ENCODE results near the gene PLXNB1. TPM values are rescaled to one million over a fixed set of nuclear protein-coding genes. Genes with fewer than 3 reads are reported as not detected.

PLXNB1 gene
- total RNA-seq, 2 donors from 2014 or later = 175 to 216 TPM

- WGBS, 2 experiments (ENCODE audit: insufficient coverage in 1 of 2, insufficient read length in 1 of 2) = 93 to 96% methylated on average over 11 to 18 of the region's 18 CpGs
- no peaks in the 10 kb centered on the region for H3K27me3 Mint-ChIP-seq (ENCODE audit: insufficient read depth)
- H3K4me1 Mint-ChIP-seq = no peaks in the 10 kb centered on the region
- no peak for TF ChIP-seq CTCF (conservative IDR thresholded peaks at IDR 0.05)
- H3K36me3 ChIP-seq (ENCODE audit: control insufficient read depth, insufficient read depth, low read length) = peaks cover 71% of the 10 kb centered on the region
- no peak for DNase-seq
- H3K9me3 ChIP-seq (ENCODE audit: control insufficient read depth, low read length) = no peaks in the 10 kb centered on the region
- peaks cover 78% of the 10 kb centered on the region for H3K36me3 Mint-ChIP-seq (ENCODE audit: low read depth)
- H3K9me3 Mint-ChIP-seq = no peaks in the 10 kb centered on the region
- H3K9ac ChIP-seq (ENCODE audit: extremely low read depth, low read length, poor library complexity, severe bottlenecking) = no peak overlapping the region
- no peak overlapping the region for H3K4me3 ChIP-seq (ENCODE audit: low read length)
- H3K27ac ChIP-seq (ENCODE audit: low read depth, low read length) = no peak overlapping the region
- H3K27ac Mint-ChIP-seq = peak overlapping the region; percentile 61
- no peaks in the 10 kb centered on the region for H3K4me1 ChIP-seq (ENCODE audit: control insufficient read depth, insufficient read depth, low read length)
- no peaks in the 10 kb centered on the region for H3K27me3 ChIP-seq (ENCODE audit: control insufficient read depth, insufficient read depth, low read length, poor library complexity, severe bottlenecking)
- no peak overlapping the region for H3K4me3 Mint-ChIP-seq
Measured at GRCh38 chr3:48406443-48407431, 23.1 kb downstream of the PLXNB1 start.

- no peaks in the 10 kb centered on the region for H3K9me3 Mint-ChIP-seq
- H3K36me3 ChIP-seq (ENCODE audit: control insufficient read depth, insufficient read depth, low read length) = peaks cover 68% of the 10 kb centered on the region
- DNase-seq = no peak
- WGBS, 2 experiments (ENCODE audit: insufficient coverage in 1 of 2, insufficient read length in 1 of 2) = 100% methylated on average over 1 of the region's 1 CpG; no CpG with 5 or more reads in 1 of the 2 experiments
- H3K4me1 Mint-ChIP-seq = no peaks in the 10 kb centered on the region
- TF ChIP-seq CTCF (conservative IDR thresholded peaks at IDR 0.05) = no peak
- no peaks in the 10 kb centered on the region for H3K27me3 Mint-ChIP-seq (ENCODE audit: insufficient read depth)
- H3K27ac ChIP-seq (ENCODE audit: low read depth, low read length) = no peak overlapping the region
- no peak overlapping the region for H3K9ac ChIP-seq (ENCODE audit: extremely low read depth, low read length, poor library complexity, severe bottlenecking)
- no peaks in the 10 kb centered on the region for H3K27me3 ChIP-seq (ENCODE audit: control insufficient read depth, insufficient read depth, low read length, poor library complexity, severe bottlenecking)
- no peak overlapping the region for H3K27ac Mint-ChIP-seq
- H3K36me3 Mint-ChIP-seq (ENCODE audit: low read depth) = peaks cover 74% of the 10 kb centered on the region
- H3K4me1 ChIP-seq (ENCODE audit: control insufficient read depth, insufficient read depth, low read length) = no peaks in the 10 kb centered on the region
- no peak overlapping the region for H3K4me3 Mint-ChIP-seq
- H3K9me3 ChIP-seq (ENCODE audit: control insufficient read depth, low read length) = no peaks in the 10 kb centered on the region
- no peak overlapping the region for H3K4me3 ChIP-seq (ENCODE audit: low read length)
Measured at GRCh38 chr3:48405971-48406370, 23.9 kb downstream of the PLXNB1 start.

- Mint-ChIP-seq H3K36me3 (ENCODE audit: low read depth) (peaks cover 75% of the 10 kb centered on the region), H3K4me3 (no peak overlapping the region), H3K27me3 (ENCODE audit: insufficient read depth) (no peaks in the 10 kb centered on the region), H3K9me3 (no peaks in the 10 kb centered on the region), H3K27ac (no peak overlapping the region), H3K4me1 (no peaks in the 10 kb centered on the region)
- Histone ChIP-seq H3K27ac (ENCODE audit: low read depth, low read length) (no peak overlapping the region), H3K4me3 (ENCODE audit: low read length) (no peak overlapping the region), H3K27me3 (ENCODE audit: control insufficient read depth, insufficient read depth, low read length, poor library complexity, severe bottlenecking) (no peaks in the 10 kb centered on the region), H3K4me1 (ENCODE audit: control insufficient read depth, insufficient read depth, low read length) (no peaks in the 10 kb centered on the region), H3K36me3 (ENCODE audit: control insufficient read depth, insufficient read depth, low read length) (peaks cover 68% of the 10 kb centered on the region), H3K9ac (ENCODE audit: extremely low read depth, low read length, poor library complexity, severe bottlenecking) (no peak overlapping the region), H3K9me3 (ENCODE audit: control insufficient read depth, low read length) (no peaks in the 10 kb centered on the region)
- no peak for DNase-seq
- TF ChIP-seq CTCF (conservative IDR thresholded peaks at IDR 0.05) = no peak
- WGBS, 2 experiments (ENCODE audit: insufficient coverage in 1 of 2, insufficient read length in 1 of 2) = 91 to 94% methylated on average over 9 to 13 of the region's 13 CpGs
Measured at GRCh38 chr3:48405343-48405881, 24.5 kb downstream of the PLXNB1 start.

Measured in endodermal cell (in vitro differentiated cells).